ENCODE data around the gene OTOR. TPM values are rescaled to one million over a fixed set of nuclear protein-coding genes. Genes with fewer than 3 reads are reported as not detected.
A peak's percentile ranks its signal among the peaks of the same experiment; 100 is the strongest.

The OTOR gene
- total and polyA plus RNA-seq, 9 donors, result 0.08 to 0.35 (median 0.13) TPM; not detected in 2

DNA sequence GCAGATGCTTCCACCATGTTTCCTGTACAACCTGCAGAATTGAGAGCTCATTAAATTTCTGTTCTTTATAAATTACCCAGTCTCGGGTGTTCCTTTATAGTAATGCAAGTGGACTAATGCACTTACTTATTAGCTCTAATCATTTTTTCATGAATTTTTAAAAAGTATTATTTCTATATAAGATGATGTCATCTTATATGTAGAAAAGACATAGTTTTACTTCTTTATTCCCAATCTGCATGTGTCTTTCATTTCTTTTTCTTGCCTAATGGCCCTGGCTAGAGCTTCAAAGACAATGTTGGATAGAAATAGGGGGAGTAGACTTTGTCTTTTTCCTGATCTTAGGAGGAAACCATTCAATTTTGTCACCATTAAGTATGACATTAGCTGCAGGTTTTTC is 27.8 kb downstream of the OTOR start:
- Histone ChIP-seq H3K4me1 (ENCODE audit: control insufficient read depth, insufficient read depth, low read length) (peaks cover 2% of the 10 kb centered on the region), H3K27me3 (ENCODE audit: control insufficient read depth, insufficient read depth, low read length) (no peaks in the 10 kb centered on the region), H3K9me3 (replicated peaks; ENCODE audit: control insufficient read depth, low read depth, low read length) (peaks cover 3% of the 10 kb centered on the region), H3K4me3 (ENCODE audit: low read length) (no peak overlapping the region), H3K36me3 (ENCODE audit: control insufficient read depth, insufficient read depth, low read length) (no peaks in the 10 kb centered on the region), H3K27ac (ENCODE audit: low read length) (no peak overlapping the region)
- no CpG with 5 or more reads among the region's 1 CpG for WGBS (ENCODE audit: insufficient coverage)
- no peak for DNase-seq

DNA sequence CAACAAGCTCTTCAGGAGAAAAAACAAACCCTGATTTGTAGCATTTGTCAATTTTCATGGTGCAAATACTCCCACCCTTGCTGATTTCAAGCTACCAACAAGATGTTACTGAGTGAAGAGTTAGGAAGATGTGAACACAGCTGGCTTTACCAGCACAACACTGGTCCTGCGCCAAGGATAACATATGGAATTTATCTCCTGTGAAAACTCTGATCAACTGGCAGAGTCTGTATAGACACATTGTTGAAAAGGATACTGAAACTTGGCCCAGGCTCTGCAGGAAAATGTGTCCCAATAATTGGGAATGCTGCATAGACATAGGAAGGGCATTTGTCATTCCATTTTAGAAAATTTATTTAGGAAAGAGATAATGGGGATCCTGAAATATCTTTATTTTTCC is 29.0 kb downstream of the OTOR start:
- Histone ChIP-seq H3K4me3 (ENCODE audit: low read length) (no peak overlapping the region), H3K9me3 (replicated peaks; ENCODE audit: control insufficient read depth, low read depth, low read length) (peaks cover 3% of the 10 kb centered on the region), H3K36me3 (ENCODE audit: control insufficient read depth, insufficient read depth, low read length) (no peaks in the 10 kb centered on the region), H3K27ac (ENCODE audit: low read length) (no peak overlapping the region), H3K4me1 (ENCODE audit: control insufficient read depth, insufficient read depth, low read length) (peaks cover 2% of the 10 kb centered on the region), H3K27me3 (ENCODE audit: control insufficient read depth, insufficient read depth, low read length) (no peaks in the 10 kb centered on the region)
- peak; percentile 78 for DNase-seq
- 80% methylated on average over 1 of the region's 1 CpG for WGBS (ENCODE audit: insufficient coverage)

DNA sequence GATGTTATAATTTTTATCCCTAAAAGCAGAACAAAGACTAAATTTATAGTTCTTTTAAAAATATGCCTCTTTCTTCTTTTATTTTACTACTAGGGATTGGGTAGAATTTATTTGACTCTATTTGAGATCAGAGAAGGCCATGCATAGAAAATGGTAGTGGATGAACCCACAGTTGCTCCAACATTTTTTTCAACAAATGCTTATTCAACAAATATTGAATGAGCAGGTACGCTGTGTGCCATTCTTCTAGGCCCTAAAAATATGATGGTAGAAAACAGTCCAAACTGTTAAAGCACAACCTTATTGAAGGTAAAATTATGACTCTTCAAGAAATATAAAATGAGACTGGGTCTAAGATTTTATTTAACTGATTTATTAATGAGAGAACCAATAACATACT is 30.0 kb downstream of the OTOR start:
- DNase-seq, result no peak
- Histone ChIP-seq H3K4me1 (ENCODE audit: control insufficient read depth, insufficient read depth, low read length) (peaks cover 2% of the 10 kb centered on the region), H3K36me3 (ENCODE audit: control insufficient read depth, insufficient read depth, low read length) (no peaks in the 10 kb centered on the region), H3K27me3 (ENCODE audit: control insufficient read depth, insufficient read depth, low read length) (no peaks in the 10 kb centered on the region), H3K27ac (ENCODE audit: low read length) (no peak overlapping the region), H3K4me3 (ENCODE audit: low read length) (no peak overlapping the region), H3K9me3 (replicated peaks; ENCODE audit: control insufficient read depth, low read depth, low read length) (peaks cover 3% of the 10 kb centered on the region)
- WGBS (ENCODE audit: insufficient coverage), result no CpG with 5 or more reads among the region's 1 CpG

DNA sequence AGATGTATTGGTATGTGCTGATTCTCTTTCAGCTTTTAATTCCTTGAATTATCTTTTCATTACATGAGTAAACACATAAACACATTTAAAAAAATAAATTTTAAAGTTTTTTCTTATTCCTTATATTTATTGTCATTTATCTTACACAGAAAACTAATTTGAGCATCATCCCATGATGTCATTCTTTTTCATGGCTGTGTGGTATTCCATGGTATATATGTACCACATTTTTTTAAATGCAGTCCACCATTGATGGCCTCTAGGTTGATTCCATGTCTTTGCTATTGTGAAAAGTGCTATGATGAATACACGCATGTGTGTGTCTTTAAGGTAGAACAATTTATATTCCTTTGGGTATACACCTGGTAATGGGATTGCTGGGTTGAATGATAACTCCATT is 33.3 kb downstream of the OTOR start:
- no peaks in the 10 kb centered on the region for H3K36me3 ChIP-seq (ENCODE audit: control insufficient read depth, insufficient read depth, low read length)
- H3K9me3 ChIP-seq (replicated peaks; ENCODE audit: control insufficient read depth, low read depth, low read length), result no peaks in the 10 kb centered on the region
- no peak overlapping the region for H3K4me3 ChIP-seq (ENCODE audit: low read length)
- H3K27ac ChIP-seq (ENCODE audit: low read length), result no peak overlapping the region
- no peaks in the 10 kb centered on the region for H3K27me3 ChIP-seq (ENCODE audit: control insufficient read depth, insufficient read depth, low read length)
- peaks cover 2% of the 10 kb centered on the region for H3K4me1 ChIP-seq (ENCODE audit: control insufficient read depth, insufficient read depth, low read length)
- WGBS (ENCODE audit: insufficient coverage), result no CpG with 5 or more reads among the region's 1 CpG
- no peak for DNase-seq

DNA sequence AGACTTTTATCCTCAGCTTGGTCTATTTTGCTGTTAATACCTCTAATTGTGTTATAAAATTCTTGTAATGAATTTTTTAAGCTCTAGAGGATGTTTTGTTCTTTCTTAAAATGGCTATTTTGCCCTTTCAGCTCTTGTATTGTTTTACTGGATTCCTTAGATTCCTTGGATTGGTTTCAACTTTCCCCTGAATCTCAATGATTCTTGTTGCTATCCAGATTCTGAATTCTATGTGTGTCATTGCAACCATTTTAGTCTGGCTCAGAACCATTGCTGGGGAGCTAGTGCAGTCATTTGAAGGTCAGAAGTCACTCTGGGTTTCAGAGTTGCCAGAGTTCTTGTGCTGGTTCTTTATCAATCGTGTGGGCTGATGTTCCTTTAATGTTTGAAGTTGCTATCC is 37.1 kb downstream of the OTOR start:
- Histone ChIP-seq H3K9me3 (replicated peaks; ENCODE audit: control insufficient read depth, low read depth, low read length) (no peaks in the 10 kb centered on the region), H3K4me1 (ENCODE audit: control insufficient read depth, insufficient read depth, low read length) (no peaks in the 10 kb centered on the region), H3K27me3 (ENCODE audit: control insufficient read depth, insufficient read depth, low read length) (no peaks in the 10 kb centered on the region), H3K36me3 (ENCODE audit: control insufficient read depth, insufficient read depth, low read length) (no peaks in the 10 kb centered on the region), H3K27ac (ENCODE audit: low read length) (no peak overlapping the region), H3K4me3 (ENCODE audit: low read length) (no peak overlapping the region)
- DNase-seq, result peak; percentile 17
- WGBS (ENCODE audit: insufficient coverage), result no CpG with 5 or more reads among the region's 1 CpG

Other genes starting within 250 kb of the OTOR start
- 24.7 TPM for gene KIF16B, start 174.9 kb upstream of the OTOR start, total RNA-seq
- 10 to 100 TPM; 17.2 to 30.3 (median 24.1) TPM for gene KIF16B, start 174.9 kb upstream of the OTOR start, polyA plus RNA-seq (ENCODE audit: insufficient read depth in 1 of 8, insufficient read length in 8 of 8, low replicate concordance in 1 of 8)
- 74.3 TPM for gene SNRPB2, start 18.3 kb upstream of the OTOR start, total RNA-seq
- gene SNRPB2, start 18.3 kb upstream of the OTOR start, polyA plus RNA-seq (ENCODE audit: insufficient read depth in 1 of 8, insufficient read length in 8 of 8, low replicate concordance in 1 of 8), result 10 to 100 TPM; 66.6 to 96.6 (median 75.7) TPM

Measured in muscle of leg (tissue), 11 donors.